Pancreas (tissue), 10 donors: ENCODE measurements around the gene ADCY2. TPM values are rescaled to one million over a fixed set of nuclear protein-coding genes. Genes with fewer than 3 reads are reported as not detected.

Source experiments
- ATAC-seq, 4 donors: fragments of 200-7000 bp; cut with Tn5 transposase; one replicate each; pipeline versions ENCODE4 v1.8.0 to v1.9.1; 2020; ENCODE audit warnings: mild to moderate bottlenecking in 4 of 4, moderate library complexity in 4 of 4
- DNase-seq, 6 donors: peaks; one replicate each; pipeline ENCODE4 v3.0.0-alpha.2; 2020
- FAIRE-seq: peaks from 2 replicates; lab custom pipeline; 2012; peaks lifted over from hg19 to GRCh38; lab: Jason Lieb, UNC
- H3K27ac ChIP-seq, 4 donors: fragments of 200-600 bp; sonication (generic); 1 replicate in 3 of 4; 2 replicates in 1 of 4; pipeline versions ENCODE4 v1.5.0 to v1.8.0; 2020
- H3K27me3 ChIP-seq, 4 donors: fragments of 200-600 bp; one replicate each; pipeline ENCODE4 v1.8.0; 2021
- H3K36me3 ChIP-seq, 3 donors: fragments of 200-600 bp; sonication (generic) in 1 of 3; one replicate each; pipeline versions ENCODE4 v1.5.0 to v1.8.0; 2020 to 2021
- H3K4me1 ChIP-seq, 3 donors: fragments of 200-600 bp; one replicate each; pipeline ENCODE4 v1.8.0; 2021
- H3K4me3 ChIP-seq, 4 donors: fragments of 200-600 bp; sonication (generic) in 2 of 4; one replicate each; pipeline versions ENCODE4 v1.5.0 to v1.8.0; 2020 to 2021
- H3K9me3 ChIP-seq, 4 donors: fragments of 200-600 bp; one replicate each; pipeline ENCODE4 v1.8.0; 2021
- CTCF ChIP-seq, 4 donors: fragments of 200-600 bp; sonication (generic) in 3 of 4; IDR thresholded peaks; one replicate each; pipeline versions ENCODE4 v1.5.0 to v1.8.0; 2021; ENCODE audit warnings: antibody characterized with exemption in 4 of 4
- WGBS, 2 donors: extraction: QIAGEN DNeasy Blood & Tissue Kit; methylation state at CpG; one replicate each; pipeline ENCODE4 v1.1.7; 2013; 5-methylcytosine and 5-hydroxymethylcytosine counted together
- intact Hi-C, 3 donors: fragments of 100-400 bp; cut with DNase I; formaldehyde crosslinking; loops; one replicate each; pipeline versions ENCODE4 v1.11.1 to v1.14.2; 2022
- polyA plus RNA-seq, 2 donors: library from polyadenylated mRNA; stranded (reverse); fragments of 200-250 nt; gene quantifications; one replicate each; pipeline ENCODE4 v1.2.3, GENCODE V29; 2013
- total RNA-seq, 6 donors: library from RNA; stranded (reverse); fragmentation: NEBNext Ultra II Directional in 4 of 6; extraction: Animal tissue kit (Norgen Biotek cat#: 25700) in 4 of 6; gene quantifications; one replicate each; pipeline versions ENCODE4 v1.2.1 to v1.2.4, GENCODE V29; 2021 to 2023
- donor health status: healthy with polysubstance abuse.
- donor health status: DM: no; HTN: no; CAD: no; lungs with moderate emphysema.
- donor health status: DM: no; HTN: no; CAD: no.
- donor health status: control.
- donor health status: control.
- donor health status: Bipolar disorder and iron deficiency.
- donor health status: DM: yes; HTN: yes; CAD: no.
- donor health status: DM: no; HTN: no; CAD: no.
- donor health status: DM: no; HTN: no; CAD: no.
- donor health status: DM: yes; HTN: yes; CAD: no.

Gene ADCY2
- total and polyA plus RNA-seq, 8 donors, result 0.19 to 2.2 (median 0.50) TPM

GRCh38 chr5:7770436-7770835, 374.5 kb downstream of the ADCY2 start:
- DNase-seq, result no peak
- WGBS, 2 donors, result 46 to 52% methylated on average over 2 of the region's 2 CpGs
- FAIRE-seq, result no peak
- H3K9me3 ChIP-seq, result no peaks in the 10 kb centered on the region
- TF ChIP-seq CTCF (IDR thresholded peaks at IDR 0.05), result no peak
- H3K4me3 ChIP-seq, result no peak overlapping the region
- H3K4me1 ChIP-seq, result no peaks in the 10 kb centered on the region
- ATAC-seq, result no peak
- intact Hi-C loops, result no loop called here
- H3K27ac ChIP-seq, result no peak overlapping the region
- no peaks in the 10 kb centered on the region for H3K36me3 ChIP-seq
- H3K27me3 ChIP-seq, result no peaks in the 10 kb centered on the region

- DNase-seq, result no peak
- intact Hi-C loops, result no loop called here
- no peak for FAIRE-seq
- no peaks in the 10 kb centered on the region for H3K27me3 ChIP-seq
- no peak overlapping the region for H3K27ac ChIP-seq
- WGBS, 2 donors, result 81 to 85% methylated on average over 6 of the region's 6 CpGs
- H3K4me3 ChIP-seq, result no peak overlapping the region
- TF ChIP-seq CTCF (IDR thresholded peaks at IDR 0.05), result no peak
- H3K4me1 ChIP-seq, result no peaks in the 10 kb centered on the region
- no peaks in the 10 kb centered on the region for H3K9me3 ChIP-seq
- H3K36me3 ChIP-seq, result no peaks in the 10 kb centered on the region
- ATAC-seq, result no peak
Observed at GRCh38 chr5:7772141-7772540, 376.2 kb downstream of the ADCY2 start.

DNA sequence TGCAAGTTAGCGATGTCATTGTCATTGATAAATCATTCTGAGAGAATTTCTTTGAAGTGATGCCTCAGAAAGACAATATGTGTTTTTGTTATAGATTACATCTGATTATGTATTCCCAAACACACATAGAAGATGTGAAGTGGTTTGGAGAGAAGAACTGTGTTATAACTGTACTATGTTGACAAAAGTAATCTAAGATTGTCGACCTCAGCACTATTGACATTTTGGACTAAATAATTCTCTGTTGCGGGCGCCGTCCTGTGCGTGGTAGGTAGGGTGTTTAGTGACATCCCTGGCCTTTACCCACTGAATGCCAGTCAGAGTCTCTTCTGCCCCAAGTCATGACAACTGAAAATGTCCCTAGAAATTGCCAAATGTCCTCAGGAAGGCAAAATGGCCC, 377.2 kb downstream of the ADCY2 start:
- ATAC-seq (no peak), FAIRE-seq (no peak)

DNA sequence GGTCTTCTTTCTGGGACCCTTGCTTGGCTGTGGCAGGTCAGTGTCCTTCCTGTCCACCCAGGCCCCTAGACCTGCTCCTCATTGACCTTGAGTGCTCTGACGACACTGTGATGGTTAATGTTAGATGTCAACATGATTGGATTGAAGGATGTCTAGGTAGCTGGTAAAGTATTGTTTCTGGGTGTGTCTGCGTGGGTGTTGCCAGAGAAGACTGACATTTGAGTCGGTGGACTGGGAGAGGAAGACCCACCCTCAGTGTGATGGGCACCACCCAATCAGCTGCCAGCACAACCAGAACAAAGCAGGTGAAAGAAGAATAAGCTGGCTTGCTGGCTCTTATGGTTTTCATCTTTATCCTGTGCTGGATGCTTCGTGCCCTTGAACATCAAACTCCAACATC, 380.5 kb downstream of the ADCY2 start:
- intact Hi-C loops, result no loop called here
- no peaks in the 10 kb centered on the region for H3K36me3 ChIP-seq
- no peak overlapping the region for H3K4me3 ChIP-seq
- ATAC-seq, result no peak
- no peak overlapping the region for H3K27ac ChIP-seq
- FAIRE-seq, result no peak
- H3K27me3 ChIP-seq, result no peaks in the 10 kb centered on the region
- no peaks in the 10 kb centered on the region for H3K9me3 ChIP-seq
- TF ChIP-seq CTCF (IDR thresholded peaks at IDR 0.05), result no peak
- 66 to 79% methylated on average over 4 of the region's 4 CpGs for WGBS, 2 donors
- no peaks in the 10 kb centered on the region for H3K4me1 ChIP-seq
- DNase-seq, result no peak

More for the DNA sequence above, 377.2 kb downstream of the ADCY2 start:
- Histone ChIP-seq H3K4me1 (no peaks in the 10 kb centered on the region), H3K4me3 (no peak overlapping the region), H3K36me3 (no peaks in the 10 kb centered on the region), H3K27ac (no peak overlapping the region), H3K27me3 (no peaks in the 10 kb centered on the region), H3K9me3 (no peaks in the 10 kb centered on the region)
- intact Hi-C loops, result no loop called here
- no peak for DNase-seq
- no peak for TF ChIP-seq CTCF (IDR thresholded peaks at IDR 0.05)
- 77 to 82% methylated on average over 6 of the region's 6 CpGs for whole genome bisulfite sequencing, 2 donors

- TF ChIP-seq CTCF (IDR thresholded peaks at IDR 0.05), result no peak
- Histone ChIP-seq H3K4me3 (no peak overlapping the region), H3K36me3 (no peaks in the 10 kb centered on the region), H3K9me3 (no peaks in the 10 kb centered on the region), H3K27ac (no peak overlapping the region), H3K4me1 (no peaks in the 10 kb centered on the region), H3K27me3 (no peaks in the 10 kb centered on the region)
- no peak for FAIRE-seq
- DNase-seq, result no peak
- 55 to 61% methylated on average over 10 of the region's 10 CpGs for WGBS, 2 donors
- intact Hi-C loops, result no loop called here
- no peak for ATAC-seq
Observed at GRCh38 chr5:7779019-7780005, 383.4 kb downstream of the ADCY2 start.
